Activated CD8-positive, alpha-beta memory T cell treated with anti-CD3 and anti-CD28 coated beads, Interleukin-2, amount 10 ng/mL, durations not matched to agents 7 days and 5 days (primary cell): ENCODE data around the gene TSPY2. TPM values are rescaled to one million over a fixed set of nuclear protein-coding genes. Genes with fewer than 3 reads are reported as not detected.
"Not testable (repeated sequence)": the region's sequence is repeated elsewhere in the genome, so short reads cannot be mapped to it uniquely, and the experiment has no call there.

ENCODE experiments used
- ATAC-seq: fragments of 150-1000 bp; cut with Tn5 transposase; one replicate; pipeline ENCODE4 v1.10.0; 2021; ENCODE audit warnings: moderate library complexity
- CTCF ChIA-PET: fragments of 350-600 bp; sonication (Branson Sonifier 250); formaldehyde crosslinking; loops from one replicate; lab custom pipeline; 2021; ENCODE audit warnings: antibody characterized with exemption; lab: Charles Lee
- DNase-seq: peaks from one replicate; pipeline ENCODE4 v3.0.0-alpha.2; 2020
- H3K27ac Mint-ChIP-seq: one replicate; pipeline ENCODE4 v1.8.0; 2021; ENCODE audit warnings: mild to moderate bottlenecking, mixed read lengths
- H3K27me3 Mint-ChIP-seq: one replicate; pipeline ENCODE4 v1.8.0; 2021; ENCODE audit warnings: mixed read lengths
- H3K36me3 Mint-ChIP-seq: one replicate; pipeline ENCODE4 v1.8.0; 2021; ENCODE audit warnings: mild to moderate bottlenecking, mixed read lengths
- H3K4me1 Mint-ChIP-seq: one replicate; pipeline ENCODE4 v1.8.0; 2021; ENCODE audit warnings: mixed read lengths
- H3K4me3 Mint-ChIP-seq: one replicate; pipeline ENCODE4 v1.8.0; 2021; ENCODE audit warnings: mild to moderate bottlenecking, moderate library complexity, mixed read lengths
- H3K9me3 Mint-ChIP-seq: one replicate; pipeline ENCODE4 v1.8.0; 2022; ENCODE audit warnings: low read depth, mixed read lengths
- total RNA-seq, 2 experiments: library from RNA; stranded (reverse); gene quantifications; one replicate each; pipeline ENCODE4 v1.2.3, GENCODE V29; 2021

The TSPY2 gene
- total RNA-seq: not detected

GRCh38 chrY:6245923-6246322 lies at the start of gene TSPY2:
TSS of gene TSPY2 (plus strand) at chrY:6246223. CDS start at chrY:6246269, 46 bp downstream.
- H3K36me3 Mint-ChIP-seq, H3K27ac Mint-ChIP-seq, H3K9me3 Mint-ChIP-seq, H3K27me3 Mint-ChIP-seq, DNase-seq, H3K4me1 Mint-ChIP-seq, H3K4me3 Mint-ChIP-seq, CTCF ChIA-PET, ATAC-seq: not testable (repeated sequence)

DNA sequence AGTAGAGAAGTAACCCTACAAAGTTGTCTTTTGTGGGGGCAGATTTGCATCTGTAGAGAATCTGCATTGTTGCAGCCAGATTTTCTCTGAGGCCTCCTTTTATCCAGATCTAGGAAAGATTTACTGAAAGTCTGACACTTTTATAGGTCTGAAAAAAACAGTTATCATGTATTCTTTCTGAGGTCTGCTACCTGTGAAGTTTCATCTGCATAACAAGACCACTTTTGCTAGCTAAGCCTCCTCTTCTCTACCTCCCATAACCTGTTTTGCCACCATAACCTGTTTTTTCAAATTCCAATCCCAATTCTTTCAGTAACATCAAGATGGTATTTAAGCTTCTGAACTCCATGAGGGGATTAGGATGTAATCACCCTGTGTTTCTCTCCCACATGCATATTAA lies 36.5 kb upstream of the TSPY2 start:
- DNase-seq, H3K4me1 Mint-ChIP-seq, H3K4me3 Mint-ChIP-seq, CTCF ChIA-PET, H3K36me3 Mint-ChIP-seq, ATAC-seq, H3K27ac Mint-ChIP-seq, H3K27me3 Mint-ChIP-seq, H3K9me3 Mint-ChIP-seq: not testable (repeated sequence)

DNA sequence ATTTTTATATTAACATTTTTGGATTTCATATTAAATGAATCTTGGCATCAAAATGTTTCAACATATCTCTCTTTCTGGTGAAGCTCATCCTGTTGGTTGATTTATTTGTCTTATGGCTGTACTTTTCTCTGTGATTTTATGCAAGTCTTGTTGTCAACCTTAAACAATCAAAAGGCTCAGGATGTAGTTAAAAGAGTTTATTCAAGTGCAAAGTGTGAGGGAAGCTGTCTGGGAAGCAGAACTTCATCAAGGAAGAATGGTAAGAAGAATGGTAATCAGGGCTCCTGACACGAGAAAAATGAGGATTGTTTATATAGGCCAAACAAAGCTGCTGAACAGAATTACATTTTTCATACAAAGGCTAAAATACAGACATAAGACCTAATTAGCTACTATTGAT lies 29.0 kb upstream of the TSPY2 start:
- H3K27ac Mint-ChIP-seq, H3K4me3 Mint-ChIP-seq, CTCF ChIA-PET, DNase-seq, H3K27me3 Mint-ChIP-seq, H3K36me3 Mint-ChIP-seq, ATAC-seq, H3K4me1 Mint-ChIP-seq, H3K9me3 Mint-ChIP-seq: not testable (repeated sequence)

- H3K9me3 Mint-ChIP-seq, H3K27me3 Mint-ChIP-seq, H3K36me3 Mint-ChIP-seq, H3K4me1 Mint-ChIP-seq, H3K27ac Mint-ChIP-seq, ATAC-seq, CTCF ChIA-PET, H3K4me3 Mint-ChIP-seq, DNase-seq: not testable (repeated sequence)
Observed at GRCh38 chrY:6269839-6270238, 23.8 kb downstream of the TSPY2 start.
